K562 (cell line): ENCODE data around the gene MSH3. TPM values are rescaled to one million over a fixed set of nuclear protein-coding genes. Genes with fewer than 3 reads are reported as not detected.

Experiments used
- ARID1B ChIP-seq: fragments of 450-650 bp; IDR thresholded peaks from 2 replicates; pipeline ENCODE4 v1.6.1; 2016; ENCODE audit warnings: antibody characterized with exemption, mild to moderate bottlenecking, inconsistent platforms
- BMI1 ChIP-seq: fragments of 150-350 bp; IDR thresholded peaks from 2 replicates; pipeline ENCODE4 v1.6.1; 2014; ENCODE audit warnings: low read length
- E2F3 ChIP-seq: fragments of 250-450 bp; sonication (Bioruptor Pico); IDR thresholded peaks from 2 replicates; pipeline ENCODE4 v1.4.0; 2020; ENCODE audit warnings: mild to moderate bottlenecking
- JUNB ChIP-seq: fragments of 450-650 bp; formaldehyde crosslinking; conservative IDR thresholded peaks from 2 replicates; pipeline ENCODE4 v1.4.0; 2020; ENCODE audit warnings: mild to moderate bottlenecking
- MAZ ChIP-seq, 2 experiments: fragments of 450-650 bp in 1 of 2; sonication (generic) in 1 of 2; formaldehyde crosslinking; IDR thresholded peaks in 1 of 2; conservative IDR thresholded peaks in 1 of 2; 2 replicates each; pipeline versions ENCODE4 v1.4.0 to v1.5.0; 2020; ENCODE audit warnings: mild to moderate bottlenecking in 1 of 2, missing genetic modification reagents in 1 of 2
- ZBTB17 ChIP-seq: fragments of 450-650 bp; formaldehyde crosslinking; IDR thresholded peaks from 2 replicates; pipeline ENCODE4 v1.4.0; 2020; ENCODE audit warnings: mild to moderate bottlenecking
- ZNF24 ChIP-seq: fragments of 450-650 bp; IDR thresholded peaks from 2 replicates; pipeline ENCODE4 v1.6.1; 2016
- ZNF717 ChIP-seq: fragments of 250-450 bp; sonication (Bioruptor Pico); IDR thresholded peaks from 2 replicates; pipeline ENCODE4 v1.5.0; 2021
- polyA plus RNA-seq, 8 experiments: library from polyadenylated mRNA; depleted of rRNA in 4 of 8; stranded (reverse) in 5 of 8; unstranded in 3 of 8; fragments of >200 nt; fragmentation: Nextera tagmentation in 2 of 8; fragmentation: Illumina TruSeq in 1 of 8; extraction: Ambion mirVana in 2 of 8; extraction: Trizol in 1 of 8; gene quantifications; 2 replicates each; pipeline versions ENCODE4 v1.2.1 to v1.2.3, GENCODE V29; 2011 to 2014; ENCODE audit warnings: inconsistent platforms in 1 of 8, missing spikeins in 1 of 8
- total RNA-seq, 7 experiments: library from RNA; depleted of rRNA in 6 of 7; stranded (reverse); fragments of >200 nt in 6 of 7; fragmentation: Illumina TruSeq in 2 of 7; extraction: Trizol in 2 of 7; gene quantifications; 2 replicates each; pipeline versions ENCODE4 v1.2.1 to v1.2.3, GENCODE V29; 2011 to 2021; ENCODE audit warnings: low replicate concordance in 1 of 7
- TF ChIP-seq, protein P1 (sequence below): fragments of 450-650 bp; formaldehyde crosslinking; IDR thresholded peaks from 2 replicates; pipeline ENCODE4 v1.4.0; 2020; ENCODE audit warnings: mild to moderate bottlenecking, moderate library complexity
- TF ChIP-seq, protein P2 (sequence below): sonication (generic); formaldehyde crosslinking; IDR thresholded peaks from 2 replicates; pipeline ENCODE4 v1.8.0; 2022; ENCODE audit warnings: mild to moderate bottlenecking, missing genetic modification reagents
- TF ChIP-seq, protein P3 (sequence below), 2 experiments: fragments of 450-650 bp in 1 of 2; sonication (generic) in 1 of 2; formaldehyde crosslinking in 1 of 2; IDR thresholded peaks; 2 replicates each; pipeline versions ENCODE4 v1.7.1 to v1.9.0; 2016 to 2022; ENCODE audit warnings: inconsistent platforms in 1 of 2, mild to moderate bottlenecking in 1 of 2, missing genetic modification reagents in 1 of 2

The MSH3 gene
- total and polyA plus RNA-seq, 9 of the 15 experiments (the other 6 are each of a cell fraction or from before 2014, with no cell fraction given), result 3.9 to 17.2 (median 13.2) TPM

DNA sequence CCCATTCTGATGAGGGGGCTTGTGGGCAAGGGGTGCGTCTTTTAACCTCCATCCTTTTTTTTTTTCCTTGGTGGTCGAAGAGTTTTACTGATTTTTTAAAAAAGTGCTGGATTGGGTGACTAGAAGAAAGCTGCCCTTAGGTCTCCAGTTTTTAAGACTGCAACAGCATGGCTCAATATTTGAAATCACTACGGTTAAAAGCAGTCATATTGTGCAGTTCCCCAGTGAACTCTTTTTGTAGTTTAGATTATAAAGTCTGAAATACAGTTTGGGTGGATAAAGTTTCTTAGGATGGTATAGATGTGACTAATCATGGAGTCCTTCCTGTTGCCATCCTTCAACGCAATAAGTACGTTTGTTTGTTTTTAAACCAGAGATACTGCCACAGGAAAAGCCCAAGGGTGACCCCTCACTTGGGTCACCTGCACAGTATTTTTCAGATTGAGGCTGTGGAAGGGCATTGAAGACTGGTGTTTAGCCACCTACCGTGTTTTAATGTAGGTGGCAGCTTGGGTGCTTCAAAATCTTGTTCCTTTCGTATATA, 851 bp downstream of the MSH3 start (continued):
- TF ChIP-seq, protein P1, sequence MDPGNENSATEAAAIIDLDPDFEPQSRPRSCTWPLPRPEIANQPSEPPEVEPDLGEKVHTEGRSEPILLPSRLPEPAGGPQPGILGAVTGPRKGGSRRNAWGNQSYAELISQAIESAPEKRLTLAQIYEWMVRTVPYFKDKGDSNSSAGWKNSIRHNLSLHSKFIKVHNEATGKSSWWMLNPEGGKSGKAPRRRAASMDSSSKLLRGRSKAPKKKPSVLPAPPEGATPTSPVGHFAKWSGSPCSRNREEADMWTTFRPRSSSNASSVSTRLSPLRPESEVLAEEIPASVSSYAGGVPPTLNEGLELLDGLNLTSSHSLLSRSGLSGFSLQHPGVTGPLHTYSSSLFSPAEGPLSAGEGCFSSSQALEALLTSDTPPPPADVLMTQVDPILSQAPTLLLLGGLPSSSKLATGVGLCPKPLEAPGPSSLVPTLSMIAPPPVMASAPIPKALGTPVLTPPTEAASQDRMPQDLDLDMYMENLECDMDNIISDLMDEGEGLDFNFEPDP (CRISPR knock-in tag), result no peak
- TF ChIP-seq, protein P2, sequence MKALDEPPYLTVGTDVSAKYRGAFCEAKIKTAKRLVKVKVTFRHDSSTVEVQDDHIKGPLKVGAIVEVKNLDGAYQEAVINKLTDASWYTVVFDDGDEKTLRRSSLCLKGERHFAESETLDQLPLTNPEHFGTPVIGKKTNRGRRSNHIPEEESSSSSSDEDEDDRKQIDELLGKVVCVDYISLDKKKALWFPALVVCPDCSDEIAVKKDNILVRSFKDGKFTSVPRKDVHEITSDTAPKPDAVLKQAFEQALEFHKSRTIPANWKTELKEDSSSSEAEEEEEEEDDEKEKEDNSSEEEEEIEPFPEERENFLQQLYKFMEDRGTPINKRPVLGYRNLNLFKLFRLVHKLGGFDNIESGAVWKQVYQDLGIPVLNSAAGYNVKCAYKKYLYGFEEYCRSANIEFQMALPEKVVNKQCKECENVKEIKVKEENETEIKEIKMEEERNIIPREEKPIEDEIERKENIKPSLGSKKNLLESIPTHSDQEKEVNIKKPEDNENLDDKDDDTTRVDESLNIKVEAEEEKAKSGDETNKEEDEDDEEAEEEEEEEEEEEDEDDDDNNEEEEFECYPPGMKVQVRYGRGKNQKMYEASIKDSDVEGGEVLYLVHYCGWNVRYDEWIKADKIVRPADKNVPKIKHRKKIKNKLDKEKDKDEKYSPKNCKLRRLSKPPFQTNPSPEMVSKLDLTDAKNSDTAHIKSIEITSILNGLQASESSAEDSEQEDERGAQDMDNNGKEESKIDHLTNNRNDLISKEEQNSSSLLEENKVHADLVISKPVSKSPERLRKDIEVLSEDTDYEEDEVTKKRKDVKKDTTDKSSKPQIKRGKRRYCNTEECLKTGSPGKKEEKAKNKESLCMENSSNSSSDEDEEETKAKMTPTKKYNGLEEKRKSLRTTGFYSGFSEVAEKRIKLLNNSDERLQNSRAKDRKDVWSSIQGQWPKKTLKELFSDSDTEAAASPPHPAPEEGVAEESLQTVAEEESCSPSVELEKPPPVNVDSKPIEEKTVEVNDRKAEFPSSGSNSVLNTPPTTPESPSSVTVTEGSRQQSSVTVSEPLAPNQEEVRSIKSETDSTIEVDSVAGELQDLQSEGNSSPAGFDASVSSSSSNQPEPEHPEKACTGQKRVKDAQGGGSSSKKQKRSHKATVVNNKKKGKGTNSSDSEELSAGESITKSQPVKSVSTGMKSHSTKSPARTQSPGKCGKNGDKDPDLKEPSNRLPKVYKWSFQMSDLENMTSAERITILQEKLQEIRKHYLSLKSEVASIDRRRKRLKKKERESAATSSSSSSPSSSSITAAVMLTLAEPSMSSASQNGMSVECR (CRISPR knock-in tag), result no peak
- no peak for TF ChIP-seq ZBTB17 (CRISPR knock-in tag)
- TF ChIP-seq MAZ (CRISPR knock-in tag; conservative IDR thresholded peaks at IDR 0.05 in 1 of 2, IDR thresholded peaks at IDR 0.05 in 1 of 2), result no peak; a peak in 1 of 4 replicates
- TF ChIP-seq ARID1B, result peak; percentile 9; the same call in 1 of the 2 replicates
- no peak for TF ChIP-seq JUNB (CRISPR knock-in tag)
- no peak for TF ChIP-seq BMI1
- no peak for TF ChIP-seq ZNF717 (CRISPR knock-in tag)
- no peak for TF ChIP-seq ZNF24
- TF ChIP-seq, protein P3, sequence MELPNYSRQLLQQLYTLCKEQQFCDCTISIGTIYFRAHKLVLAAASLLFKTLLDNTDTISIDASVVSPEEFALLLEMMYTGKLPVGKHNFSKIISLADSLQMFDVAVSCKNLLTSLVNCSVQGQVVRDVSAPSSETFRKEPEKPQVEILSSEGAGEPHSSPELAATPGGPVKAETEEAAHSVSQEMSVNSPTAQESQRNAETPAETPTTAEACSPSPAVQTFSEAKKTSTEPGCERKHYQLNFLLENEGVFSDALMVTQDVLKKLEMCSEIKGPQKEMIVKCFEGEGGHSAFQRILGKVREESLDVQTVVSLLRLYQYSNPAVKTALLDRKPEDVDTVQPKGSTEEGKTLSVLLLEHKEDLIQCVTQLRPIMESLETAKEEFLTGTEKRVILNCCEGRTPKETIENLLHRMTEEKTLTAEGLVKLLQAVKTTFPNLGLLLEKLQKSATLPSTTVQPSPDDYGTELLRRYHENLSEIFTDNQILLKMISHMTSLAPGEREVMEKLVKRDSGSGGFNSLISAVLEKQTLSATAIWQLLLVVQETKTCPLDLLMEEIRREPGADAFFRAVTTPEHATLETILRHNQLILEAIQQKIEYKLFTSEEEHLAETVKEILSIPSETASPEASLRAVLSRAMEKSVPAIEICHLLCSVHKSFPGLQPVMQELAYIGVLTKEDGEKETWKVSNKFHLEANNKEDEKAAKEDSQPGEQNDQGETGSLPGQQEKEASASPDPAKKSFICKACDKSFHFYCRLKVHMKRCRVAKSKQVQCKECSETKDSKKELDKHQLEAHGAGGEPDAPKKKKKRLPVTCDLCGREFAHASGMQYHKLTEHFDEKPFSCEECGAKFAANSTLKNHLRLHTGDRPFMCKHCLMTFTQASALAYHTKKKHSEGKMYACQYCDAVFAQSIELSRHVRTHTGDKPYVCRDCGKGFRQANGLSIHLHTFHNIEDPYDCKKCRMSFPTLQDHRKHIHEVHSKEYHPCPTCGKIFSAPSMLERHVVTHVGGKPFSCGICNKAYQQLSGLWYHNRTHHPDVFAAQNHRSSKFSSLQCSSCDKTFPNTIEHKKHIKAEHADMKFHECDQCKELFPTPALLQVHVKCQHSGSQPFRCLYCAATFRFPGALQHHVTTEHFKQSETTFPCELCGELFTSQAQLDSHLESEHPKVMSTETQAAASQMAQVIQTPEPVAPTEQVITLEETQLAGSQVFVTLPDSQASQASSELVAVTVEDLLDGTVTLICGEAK (IDR thresholded peaks at IDR 0.05), result peak; percentile 52; the same call in 1 of the 2 replicates
- TF ChIP-seq, protein P3 (CRISPR knock-in tag; IDR thresholded peaks at IDR 0.05), result no peak
- no peak for TF ChIP-seq E2F3
